NCI-H69 (cell line): ENCODE measurements around the gene DBNL.
"Not testable (repeated sequence)": the region's sequence is repeated elsewhere in the genome, so short reads cannot be mapped to it uniquely, and the experiment has no call there.

Experiments used
- DNase-seq: peaks from one replicate; lab custom pipeline; 2025; lab: John Stamatoyannopoulos, UW

The DBNL gene

GRCh38 chr7:44044315-44045225, at the start of gene DBNL:
Gene DBNL (plus strand): TSS chr7:44044702. CDS start chr7:44044738, 36 bp downstream.
- peak; percentile 94 for DNase-seq

DNA sequence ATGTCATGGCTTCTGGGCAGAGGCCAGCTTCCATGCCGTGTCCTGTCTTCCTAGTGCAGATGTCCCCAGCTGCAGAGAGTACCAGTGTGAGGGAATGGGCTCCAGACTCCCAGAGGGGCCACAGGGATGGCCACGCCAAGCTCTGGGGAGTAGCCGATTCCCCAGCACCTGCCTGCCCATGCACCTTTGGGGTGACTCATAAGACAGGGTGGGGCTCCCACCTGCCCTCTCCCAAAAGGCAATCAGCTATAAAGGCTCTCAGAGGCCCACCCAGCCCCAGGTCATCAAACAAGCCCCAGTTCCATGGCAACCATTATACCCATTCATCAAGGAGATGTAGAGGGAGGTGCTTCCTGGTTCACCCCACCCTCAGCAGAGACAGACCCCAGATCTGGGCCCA, 47.0 kb upstream of the DBNL start, which contains the start of gene SPDYE1:
Gene SPDYE1 (plus strand): TSS at position 366 of the 400 bp plus-strand sequence. CDS start 2,053 bp downstream, outside the sequence.
- not testable (repeated sequence) for DNase-seq

DNA sequence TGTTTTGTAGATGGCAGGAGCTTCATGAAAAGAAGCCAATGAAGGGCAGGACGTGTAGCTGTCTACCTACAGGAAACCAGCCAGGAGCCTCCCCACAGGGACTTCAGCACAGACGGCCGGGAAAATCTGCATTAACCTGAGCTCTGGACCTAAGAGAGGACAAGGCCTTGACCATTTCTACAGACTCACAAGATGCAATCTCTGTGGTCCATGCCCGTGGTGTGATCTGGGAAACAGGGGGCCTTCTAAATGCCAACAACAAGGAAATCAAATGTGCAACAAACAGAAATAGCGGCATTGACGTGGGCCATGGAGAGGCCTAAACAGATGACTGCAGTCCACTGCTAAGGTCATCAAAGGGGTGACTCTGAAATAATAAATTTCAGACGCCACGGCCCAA, 32.4 kb upstream of the DBNL start:
- not testable (repeated sequence) for DNase-seq

DNA sequence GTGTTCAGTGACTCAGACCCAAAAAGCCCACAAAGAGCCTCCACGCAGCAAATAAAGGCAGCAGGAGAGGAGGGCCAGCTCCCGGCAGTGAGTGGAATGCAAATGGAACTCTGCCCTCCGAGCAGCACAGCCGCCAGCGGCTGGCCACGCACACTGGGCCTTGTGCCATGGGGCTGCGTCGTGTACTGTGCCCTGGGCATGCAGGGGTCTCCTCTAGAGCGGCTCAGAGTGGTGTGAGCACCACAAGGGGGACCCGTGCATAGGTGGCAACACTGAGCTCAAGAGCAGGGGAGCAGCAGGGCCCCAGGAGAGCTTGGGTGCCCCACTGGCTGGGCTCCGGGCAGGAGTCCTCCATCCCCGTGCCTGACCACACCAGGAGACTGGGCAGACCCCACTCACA, 29.4 kb upstream of the DBNL start:
- DNase-seq: not testable (repeated sequence)

GRCh38 chr7:44018857-44019807, 25.4 kb upstream of the DBNL start:
- DNase-seq: peak; percentile 98

DNA sequence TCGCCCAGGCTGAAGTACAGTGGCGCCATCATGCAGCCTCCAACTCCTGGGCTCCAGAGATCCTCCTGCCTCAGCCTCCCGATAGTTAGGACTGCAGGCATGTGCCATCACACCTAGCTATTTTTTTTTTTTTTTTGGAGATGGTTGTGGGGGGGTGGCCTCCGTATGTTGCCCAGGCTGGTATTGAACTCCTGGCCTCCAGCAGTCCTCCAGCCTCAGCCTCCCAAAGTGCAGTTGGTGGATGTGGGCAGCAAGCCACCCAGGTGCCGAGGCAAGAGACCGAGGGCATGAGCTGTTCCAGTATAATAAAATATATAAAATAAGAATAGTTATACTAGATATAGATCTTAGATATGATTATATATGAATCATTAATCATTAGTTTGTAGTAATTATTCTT, 24.7 kb upstream of the DBNL start:
- DNase-seq: not testable (repeated sequence)

- not testable (repeated sequence) for DNase-seq
These were observed 22.4 kb upstream of the DBNL start for GRCh38 chr7:44022069-44022468.

DNA sequence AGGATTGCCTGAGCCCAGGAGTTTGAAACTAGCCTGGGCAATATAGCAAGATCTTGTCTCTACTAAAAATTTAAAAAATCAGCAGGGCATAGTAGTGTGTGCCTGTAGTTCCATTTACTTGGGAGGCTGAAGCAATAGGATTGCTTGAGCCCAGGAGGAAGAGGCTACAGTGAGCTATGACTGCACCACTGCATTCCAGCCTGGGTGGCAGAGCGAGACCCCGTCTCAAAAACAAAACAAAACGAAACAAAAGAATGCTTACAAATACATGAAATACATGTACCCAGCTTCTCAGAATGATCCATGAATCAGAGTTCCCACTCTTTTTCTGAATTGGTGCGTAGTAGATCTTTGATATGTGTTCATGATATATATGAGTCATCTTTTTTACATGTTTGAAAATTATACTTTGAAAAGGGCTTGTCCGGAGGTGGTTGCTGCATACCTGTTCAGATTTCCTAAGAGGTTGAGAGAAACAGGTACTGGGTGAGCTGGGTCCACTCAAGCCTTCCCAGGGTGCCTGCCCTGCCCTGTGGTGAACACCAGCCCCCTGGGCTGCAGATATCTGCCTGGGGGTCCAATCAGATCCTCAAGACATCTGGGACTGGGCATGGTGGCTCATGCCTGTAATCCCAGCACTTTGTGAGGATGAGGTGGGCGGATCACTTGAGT, 21.6 kb upstream of the DBNL start:
- DNase-seq: not testable (repeated sequence)

DNA sequence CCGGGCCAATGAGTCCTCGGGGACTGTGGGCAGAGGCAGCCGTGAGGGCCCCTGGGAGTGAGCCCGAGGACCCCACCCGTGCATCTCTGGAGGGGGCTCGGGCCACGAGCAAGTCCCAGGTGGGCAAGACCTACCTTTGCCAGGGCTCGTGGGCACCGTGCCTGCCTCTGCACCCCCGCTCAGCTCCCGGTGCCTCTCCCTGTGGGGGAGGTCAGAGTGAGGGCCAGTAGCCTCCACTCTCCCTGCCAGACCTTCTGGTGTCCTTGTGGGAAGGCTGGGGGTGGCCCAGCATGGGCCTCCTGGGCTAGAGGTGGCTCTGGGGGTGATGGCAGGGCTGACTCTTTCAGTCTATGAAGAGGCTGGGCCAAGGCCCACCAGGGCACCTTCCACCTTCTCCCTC, 15.1 kb upstream of the DBNL start:
- not testable (repeated sequence) for DNase-seq

GRCh38 chr7:44030029-44030428, 14.5 kb upstream of the DBNL start:
- not testable (repeated sequence) for DNase-seq

- not testable (repeated sequence) for DNase-seq
These were observed 13.2 kb upstream of the DBNL start for GRCh38 chr7:44031319-44031718.

- not testable (repeated sequence) for DNase-seq
These were observed 12.5 kb upstream of the DBNL start for GRCh38 chr7:44032031-44032430.

- not testable (repeated sequence) for DNase-seq
These were observed 10.3 kb upstream of the DBNL start for GRCh38 chr7:44033971-44034844.

GRCh38 chr7:44036364-44036763, 8.1 kb upstream of the DBNL start:
- DNase-seq: peak; percentile 17

DNA sequence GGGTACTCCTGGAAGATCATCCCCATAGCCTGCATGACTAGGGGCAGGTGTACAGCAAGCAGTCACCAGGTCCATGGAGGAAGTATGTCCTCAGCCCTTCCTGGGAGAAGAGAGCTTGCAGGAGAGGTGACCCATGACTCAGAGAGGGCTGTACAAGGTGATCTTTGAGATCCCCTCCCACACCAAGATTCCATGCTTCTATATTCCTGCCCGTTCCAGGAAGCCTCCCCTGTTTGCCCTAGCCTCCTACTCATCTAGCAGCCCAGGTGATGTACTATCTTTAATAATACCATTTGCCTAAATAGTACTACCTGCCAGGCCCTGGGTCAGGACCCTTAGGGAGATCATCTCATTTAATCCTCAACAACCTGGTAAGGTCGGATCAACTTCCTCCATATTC, 6.6 kb upstream of the DBNL start:
- not testable (repeated sequence) for DNase-seq

- not testable (repeated sequence) for DNase-seq
These were observed 5.9 kb upstream of the DBNL start for GRCh38 chr7:44038553-44038952.

DNA sequence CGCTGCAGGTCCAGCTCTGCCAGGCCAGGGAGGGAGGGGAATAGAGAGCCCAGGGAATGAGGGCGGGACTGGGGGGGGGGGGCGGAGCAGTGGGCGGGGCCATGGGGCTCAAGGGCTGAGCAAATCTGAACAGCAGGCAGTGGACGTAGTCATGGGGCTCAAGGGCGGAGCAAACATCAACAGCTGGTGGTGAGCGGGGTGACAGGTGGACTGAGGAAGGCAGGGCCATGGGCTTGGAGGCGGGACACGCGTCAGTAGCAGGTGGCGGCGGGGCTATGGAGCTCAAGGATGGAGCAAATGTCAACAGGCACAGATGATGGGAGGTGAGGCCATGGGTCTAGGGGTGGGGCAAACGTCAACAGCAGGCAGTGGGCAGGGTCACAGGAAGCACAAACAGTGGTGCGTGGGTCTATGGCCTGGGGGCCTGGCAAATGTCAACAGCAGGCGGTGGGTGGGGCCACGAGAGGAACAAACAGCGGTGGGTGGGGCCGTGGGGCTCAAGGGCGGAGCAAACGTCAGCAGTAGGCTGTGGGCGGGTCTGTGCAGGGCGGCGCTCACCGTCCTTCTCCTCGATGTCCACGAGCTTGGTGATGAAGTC, 5.4 kb upstream of the DBNL start:
- DNase-seq: peak; percentile 98

- not testable (repeated sequence) for DNase-seq
These were observed 4.6 kb upstream of the DBNL start for GRCh38 chr7:44039800-44040492.

DNA sequence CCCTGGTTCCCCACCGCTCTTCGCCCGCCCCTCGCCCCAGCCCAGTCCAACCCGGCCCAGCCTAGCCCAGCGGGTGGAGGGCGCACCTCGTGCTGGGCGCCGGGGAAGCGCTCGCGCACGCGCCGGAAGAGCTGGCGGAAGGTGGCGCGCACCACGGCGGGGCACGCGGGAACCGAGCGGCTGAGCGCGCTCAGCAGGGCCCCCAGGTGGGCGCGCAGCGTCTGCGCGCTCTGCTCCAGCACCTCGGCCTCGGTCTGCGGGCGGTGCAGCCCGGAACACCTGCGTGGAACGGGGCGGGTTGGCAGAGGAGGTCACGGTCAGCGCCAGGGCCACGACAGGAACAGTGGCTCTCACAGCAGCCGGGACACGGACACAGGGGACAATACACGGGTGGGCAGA, 4.0 kb upstream of the DBNL start:
- peak; percentile 82 for DNase-seq

GRCh38 chr7:44042221-44042620, 2.3 kb upstream of the DBNL start:
- no peak for DNase-seq
